NCI-H226 (cell line): ENCODE results near the gene C1QTNF8.

Source experiments
- DNase-seq: peaks from one replicate; pipeline ENCODE4 v3.0.0-alpha.2; 2015

Gene C1QTNF8

GRCh38 chr16:1096169-1097082 lies at the start of gene C1QTNF8:
Gene C1QTNF8, minus strand, starts transcription at chr16:1096244. Its CDS starts 1,322 bp downstream, at chr16:1094922.
- DNase-seq, result no peak

GRCh38 chr16:1145383-1146100 lies 49.5 kb upstream of the C1QTNF8 start:
- no peak for DNase-seq

- DNase-seq, result no peak
Observed at GRCh38 chr16:1144476-1145382, 48.7 kb upstream of the C1QTNF8 start.

GRCh38 chr16:1143761-1144450 lies 47.9 kb upstream of the C1QTNF8 start:
- no peak for DNase-seq

GRCh38 chr16:1142911-1143310 lies 46.9 kb upstream of the C1QTNF8 start:
- DNase-seq, result no peak

- no peak for DNase-seq
Observed at GRCh38 chr16:1141716-1142115, 45.7 kb upstream of the C1QTNF8 start.

- no peak for DNase-seq
Observed at GRCh38 chr16:1141191-1141590, 45.1 kb upstream of the C1QTNF8 start.

- DNase-seq, result no peak
Observed at GRCh38 chr16:1140582-1141162, 44.6 kb upstream of the C1QTNF8 start.

- DNase-seq, result no peak
Observed at GRCh38 chr16:1137604-1138003, 41.6 kb upstream of the C1QTNF8 start.

- DNase-seq, result no peak
Observed at GRCh38 chr16:1135459-1135825, 39.4 kb upstream of the C1QTNF8 start.

- no peak for DNase-seq
Observed at GRCh38 chr16:1134776-1135458, 38.9 kb upstream of the C1QTNF8 start.

GRCh38 chr16:1133810-1134520 lies 37.9 kb upstream of the C1QTNF8 start:
- DNase-seq, result no peak

GRCh38 chr16:1133271-1133670 lies 37.2 kb upstream of the C1QTNF8 start:
- no peak for DNase-seq

GRCh38 chr16:1132431-1132830 lies 36.4 kb upstream of the C1QTNF8 start:
- DNase-seq, result no peak

- DNase-seq, result no peak
Observed at GRCh38 chr16:1131378-1131994, 35.4 kb upstream of the C1QTNF8 start.

GRCh38 chr16:1130382-1130781 lies 34.3 kb upstream of the C1QTNF8 start:
- DNase-seq, result no peak

- DNase-seq, result no peak
Observed at GRCh38 chr16:1129106-1129960, 33.3 kb upstream of the C1QTNF8 start.

- no peak for DNase-seq
Observed at GRCh38 chr16:1127971-1128715, 32.1 kb upstream of the C1QTNF8 start.

GRCh38 chr16:1127101-1127500 lies 31.1 kb upstream of the C1QTNF8 start:
- no peak for DNase-seq
